ENCODE results near the gene GSTA2. TPM values are rescaled to one million over a fixed set of nuclear protein-coding genes. Genes with fewer than 3 reads are reported as not detected.
"Not testable (repeated sequence)": the region's sequence is repeated elsewhere in the genome, so short reads cannot be mapped to it uniquely, and the experiment has no call there.

GSTA2 gene
- total and polyA plus RNA-seq, 2 experiments from 2014 or later: 0.11 TPM; not detected in 1

- Histone ChIP-seq H3K36me3 (ENCODE audit: low read depth) (no peaks in the 10 kb centered on the region), H2AFZ (no peak overlapping the region), H3K4me2 (ENCODE audit: unreplicated experiment) (no peak overlapping the region), H3K4me3 (no peak overlapping the region), H3F3A (ENCODE audit: insufficient read depth) (0 out of 2 replicates have a peak, but pooled peaks cover 18% of the 10 kb centered on the region), H3K79me2 (ENCODE audit: insufficient read depth) (no peaks in the 10 kb centered on the region), H4K20me1 (ENCODE audit: insufficient read depth) (no peaks in the 10 kb centered on the region), H3K27me3 (replicated peaks; ENCODE audit: insufficient read depth) (no peaks in the 10 kb centered on the region), H3K9me3 (ENCODE audit: low read depth) (no peaks in the 10 kb centered on the region), H3K4me1 (ENCODE audit: insufficient read depth) (peaks cover 14% of the 10 kb centered on the region), H3K9ac (no peak overlapping the region), H3K9me2 (ENCODE audit: insufficient read depth) (no peaks in the 10 kb centered on the region), H3K27ac (no peak overlapping the region)
- no peak for TF ChIP-seq EZH2 (IDR thresholded peaks at IDR 0.05; ENCODE audit: insufficient read depth, poor library complexity, severe bottlenecking)
- TF ChIP-seq EZH2phosphoT487 (IDR thresholded peaks at IDR 0.05; ENCODE audit: insufficient read depth, low read depth): no peak
- 69 to 71% methylated on average over 3 of the region's 3 CpGs for WGBS, 2 experiments (ENCODE audit: low coverage in 1 of 2, low lambda C conversion rate in 2 of 2, missing lambda C conversion rate in 2 of 2)
- peak; percentile 9 for DNase-seq
- in situ Hi-C loops (cut with MboI): loop anchor here (5.0 kb wide), 1 partner anchor 39 kb away; no protein-coding TSS in a partner anchor
These were observed 25.2 kb upstream of the GSTA2 start for GRCh38 chr6:52788478-52788877.

DNA sequence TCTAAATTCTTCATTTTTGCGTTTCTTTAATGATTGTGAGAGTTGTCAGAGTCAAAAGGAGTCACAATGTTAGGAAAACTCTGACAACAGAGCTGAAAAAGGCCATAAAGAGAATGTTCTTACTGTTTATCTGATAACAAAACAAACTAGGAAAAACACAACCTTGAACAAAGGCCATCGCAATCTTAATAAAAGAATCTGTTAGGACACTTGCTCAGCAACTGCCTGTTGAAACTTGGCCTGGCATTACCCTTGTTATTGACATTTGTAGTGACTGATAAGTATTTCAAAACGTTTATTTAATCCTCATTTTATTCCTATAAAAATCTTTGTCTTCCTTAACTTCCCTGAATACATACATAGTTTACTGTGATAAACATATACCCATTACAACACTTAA is 24.6 kb upstream of the GSTA2 start:
- Histone ChIP-seq H3K9ac (no peak overlapping the region), H3K27me3 (replicated peaks; ENCODE audit: insufficient read depth) (no peaks in the 10 kb centered on the region), H3K4me1 (ENCODE audit: insufficient read depth) (peaks cover 14% of the 10 kb centered on the region), H4K20me1 (ENCODE audit: insufficient read depth) (no peaks in the 10 kb centered on the region), H3K36me3 (ENCODE audit: low read depth) (no peaks in the 10 kb centered on the region), H3K79me2 (ENCODE audit: insufficient read depth) (no peaks in the 10 kb centered on the region), H3K27ac (no peak overlapping the region), H3F3A (ENCODE audit: insufficient read depth) (0 out of 2 replicates have a peak, but pooled peaks cover 18% of the 10 kb centered on the region), H3K4me3 (no peak overlapping the region), H3K9me3 (ENCODE audit: low read depth) (no peaks in the 10 kb centered on the region), H3K4me2 (ENCODE audit: unreplicated experiment) (no peak overlapping the region), H2AFZ (no peak overlapping the region), H3K9me2 (ENCODE audit: insufficient read depth) (no peaks in the 10 kb centered on the region)
- TF ChIP-seq EZH2 (IDR thresholded peaks at IDR 0.05; ENCODE audit: insufficient read depth, poor library complexity, severe bottlenecking) (no peak), EZH2phosphoT487 (IDR thresholded peaks at IDR 0.05; ENCODE audit: insufficient read depth, low read depth) (no peak)
- in situ Hi-C loops (cut with MboI): loop anchor here (5.0 kb wide), 1 partner anchor 39 kb away; no protein-coding TSS in a partner anchor
- WGBS, 2 experiments (ENCODE audit: low coverage in 1 of 2, low lambda C conversion rate in 2 of 2, missing lambda C conversion rate in 2 of 2): 44 to 51% methylated on average over 3 of the region's 3 CpGs
- DNase-seq: no peak

GRCh38 chr6:52786249-52786956 is 23.1 kb upstream of the GSTA2 start:
- peaks cover 14% of the 10 kb centered on the region for H3K4me1 ChIP-seq (ENCODE audit: insufficient read depth)
- no peak for TF ChIP-seq EZH2 (IDR thresholded peaks at IDR 0.05; ENCODE audit: insufficient read depth, poor library complexity, severe bottlenecking)
- no peak for TF ChIP-seq EZH2phosphoT487 (IDR thresholded peaks at IDR 0.05; ENCODE audit: insufficient read depth, low read depth)
- no peak overlapping the region for H3K4me3 ChIP-seq
- H4K20me1 ChIP-seq (ENCODE audit: insufficient read depth): no peaks in the 10 kb centered on the region
- no peak overlapping the region for H3K4me2 ChIP-seq (ENCODE audit: unreplicated experiment)
- H3F3A ChIP-seq (ENCODE audit: insufficient read depth): 0 out of 2 replicates have a peak, but pooled peaks cover 18% of the 10 kb centered on the region
- H2AFZ ChIP-seq: no peak overlapping the region
- H3K36me3 ChIP-seq (ENCODE audit: low read depth): no peaks in the 10 kb centered on the region
- H3K27me3 ChIP-seq (replicated peaks; ENCODE audit: insufficient read depth): no peaks in the 10 kb centered on the region
- no peaks in the 10 kb centered on the region for H3K79me2 ChIP-seq (ENCODE audit: insufficient read depth)
- no peak overlapping the region for H3K9ac ChIP-seq
- no peaks in the 10 kb centered on the region for H3K9me2 ChIP-seq (ENCODE audit: insufficient read depth)
- no peak overlapping the region for H3K27ac ChIP-seq
- 81 to 88% methylated on average over 14 to 22 of the region's 24 CpGs for WGBS, 2 experiments (ENCODE audit: low coverage in 1 of 2, low lambda C conversion rate in 2 of 2, missing lambda C conversion rate in 2 of 2)
- no peak for DNase-seq
- no peaks in the 10 kb centered on the region for H3K9me3 ChIP-seq (ENCODE audit: low read depth)
- in situ Hi-C loops (cut with MboI): loop anchor here (5.0 kb wide), 1 partner anchor 41 kb away; no protein-coding TSS in a partner anchor

DNA sequence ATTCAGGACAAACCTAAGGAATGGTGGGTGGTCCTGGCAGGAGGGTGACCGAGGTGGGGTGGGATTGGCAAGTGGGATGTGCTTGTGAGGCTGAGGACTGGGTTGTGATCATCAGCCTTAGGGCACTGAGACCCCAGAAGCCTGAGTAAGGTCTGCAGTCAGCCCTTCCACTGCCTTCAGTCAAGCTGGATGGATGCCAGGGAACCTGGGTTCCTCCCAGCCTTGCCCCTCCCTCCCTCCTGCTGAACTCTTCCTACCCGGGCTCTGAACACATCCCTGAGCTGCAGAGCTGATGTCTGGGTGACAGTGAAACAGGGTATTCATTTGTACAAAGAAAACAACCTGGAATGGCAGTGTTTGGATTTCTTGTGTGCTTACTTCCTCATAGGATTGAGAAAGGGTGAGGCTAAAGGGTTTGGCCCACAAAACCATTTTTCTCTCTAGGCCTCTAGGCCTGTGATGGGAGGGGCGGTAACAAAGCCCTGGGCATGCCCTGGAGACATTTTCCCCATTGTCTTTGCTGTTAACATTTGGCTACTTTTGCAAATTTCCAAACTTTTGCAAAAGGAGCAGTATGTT is 19.5 kb upstream of the GSTA2 start:
- H3K9ac ChIP-seq; H3K4me2 ChIP-seq (ENCODE audit: unreplicated experiment); H3K27me3 ChIP-seq (replicated peaks; ENCODE audit: insufficient read depth); H3K27ac ChIP-seq; H3K9me2 ChIP-seq (ENCODE audit: insufficient read depth); H3K4me3 ChIP-seq; H3K4me1 ChIP-seq (ENCODE audit: insufficient read depth); H3F3A ChIP-seq (ENCODE audit: insufficient read depth); H3K79me2 ChIP-seq (ENCODE audit: insufficient read depth); H3K9me3 ChIP-seq (ENCODE audit: low read depth); H4K20me1 ChIP-seq (ENCODE audit: insufficient read depth); DNase-seq; in situ Hi-C loops (cut with MboI); H3K36me3 ChIP-seq (ENCODE audit: low read depth); H2AFZ ChIP-seq: not testable (repeated sequence)
- 7 to 12% methylated on average over 3 of the region's 3 CpGs for WGBS, 2 experiments (ENCODE audit: low coverage in 1 of 2, low lambda C conversion rate in 2 of 2, missing lambda C conversion rate in 2 of 2)

DNA sequence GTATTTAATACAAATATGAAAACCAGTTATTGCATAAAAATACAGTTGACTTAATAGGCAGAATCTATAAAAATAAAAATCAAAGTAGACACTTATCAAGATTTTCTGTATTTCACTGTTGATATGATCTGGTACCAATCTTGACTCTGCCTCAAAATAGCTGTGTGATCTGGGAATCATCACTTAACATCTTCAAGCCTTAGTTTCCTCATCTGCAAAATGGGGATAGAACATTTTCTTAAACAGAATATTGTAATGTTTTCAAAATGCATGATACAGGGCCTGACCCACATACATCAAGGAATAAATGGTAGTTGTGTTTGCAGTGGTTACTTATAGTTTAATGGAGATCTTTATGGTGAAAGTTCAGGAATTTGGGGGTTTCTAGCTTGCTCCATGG is 18.9 kb upstream of the GSTA2 start:
- H3K36me3 ChIP-seq (ENCODE audit: low read depth); H3K4me1 ChIP-seq (ENCODE audit: insufficient read depth); H3K27me3 ChIP-seq (replicated peaks; ENCODE audit: insufficient read depth); H3K4me2 ChIP-seq (ENCODE audit: unreplicated experiment); H3K9me2 ChIP-seq (ENCODE audit: insufficient read depth); in situ Hi-C loops (cut with MboI); H2AFZ ChIP-seq; DNase-seq; H3F3A ChIP-seq (ENCODE audit: insufficient read depth); H3K9ac ChIP-seq; H3K4me3 ChIP-seq; H3K27ac ChIP-seq; H4K20me1 ChIP-seq (ENCODE audit: insufficient read depth); H3K79me2 ChIP-seq (ENCODE audit: insufficient read depth); H3K9me3 ChIP-seq (ENCODE audit: low read depth): not testable (repeated sequence)
